HepG2 (cell line): ENCODE data around the gene ROMO1. TPM values are rescaled to one million over a fixed set of nuclear protein-coding genes. Genes with fewer than 3 reads are reported as not detected.

Experiments used
- BRD4 ChIP-seq: sonication (generic); formaldehyde crosslinking; IDR thresholded peaks from 2 replicates; pipeline ENCODE4 v1.4.0; 2020; ENCODE audit warnings: missing genetic modification reagents
- CBFB ChIP-seq: sonication (generic); formaldehyde crosslinking; IDR thresholded peaks from 2 replicates; pipeline ENCODE4 v1.4.0; 2020; ENCODE audit warnings: missing genetic modification reagents
- FOXK2 ChIP-seq: fragments of 450-650 bp; IDR thresholded peaks from 2 replicates; pipeline ENCODE4 v1.6.1; 2016
- ISL2 ChIP-seq: sonication (generic); formaldehyde crosslinking; IDR thresholded peaks from 2 replicates; pipeline ENCODE4 v1.5.0; 2020; ENCODE audit warnings: missing genetic modification reagents
- KDM4B ChIP-seq: sonication (generic); formaldehyde crosslinking; IDR thresholded peaks from 2 replicates; pipeline ENCODE4 v1.4.0; 2020; ENCODE audit warnings: missing genetic modification reagents
- PPARG ChIP-seq: conservative IDR thresholded peaks from 2 replicates; pipeline ENCODE4 v1.6.1; 2016; ENCODE audit warnings: missing biosample characterization, missing genetic modification reagents
- REPIN1 ChIP-seq: sonication (generic); formaldehyde crosslinking; IDR thresholded peaks from 2 replicates; pipeline ENCODE4 v1.8.0; 2022; ENCODE audit warnings: missing genetic modification reagents, low read depth, mild to moderate bottlenecking, borderline replicate concordance
- RFXAP ChIP-seq: sonication (generic); formaldehyde crosslinking; IDR thresholded peaks from 2 replicates; pipeline ENCODE4 v1.4.0; 2020; ENCODE audit warnings: missing genetic modification reagents, borderline replicate concordance
- SP5 ChIP-seq: IDR thresholded peaks from 2 replicates; pipeline ENCODE4 v1.6.1; 2016; ENCODE audit warnings: low read depth, borderline replicate concordance
- TAF1 ChIP-seq: sonication (generic); formaldehyde crosslinking; IDR thresholded peaks from 2 replicates; pipeline ENCODE4 v1.4.0; 2020; ENCODE audit warnings: missing genetic modification reagents
- TGIF2 ChIP-seq: IDR thresholded peaks from 2 replicates; pipeline ENCODE4 v1.6.1; 2016; ENCODE audit warnings: control low read depth, missing compliant biosample characterization
- ZNF253 ChIP-seq: sonication (generic); formaldehyde crosslinking; IDR thresholded peaks from 2 replicates; pipeline ENCODE4 v1.8.0; 2022; ENCODE audit warnings: mild to moderate bottlenecking, missing genetic modification reagents, borderline replicate concordance
- ZNF335 ChIP-seq: sonication (generic); formaldehyde crosslinking; IDR thresholded peaks from 2 replicates; pipeline ENCODE4 v1.4.0; 2020; ENCODE audit warnings: missing genetic modification reagents
- ZNF567 ChIP-seq: sonication (generic); formaldehyde crosslinking; IDR thresholded peaks from 2 replicates; pipeline ENCODE4 v1.8.1; 2023; ENCODE audit warnings: mild to moderate bottlenecking, missing genetic modification reagents, borderline replicate concordance
- ZZZ3 ChIP-seq: sonication (generic); formaldehyde crosslinking; IDR thresholded peaks from 2 replicates; pipeline ENCODE4 v1.4.0; 2020; ENCODE audit warnings: missing genetic modification reagents, mild to moderate bottlenecking, borderline replicate concordance
- polyA plus RNA-seq, 8 experiments: library from polyadenylated mRNA; depleted of rRNA in 3 of 8; stranded (reverse) in 7 of 8; unstranded in 1 of 8; fragments of >200 nt; fragmentation: Illumina TruSeq in 4 of 8; extraction: Trizol in 4 of 8; gene quantifications; 2 replicates each; pipeline versions ENCODE4 v1.2.1 to v1.2.3, GENCODE V29; 2011 to 2016; ENCODE audit warnings: low read depth in 4 of 8, missing spikeins in 1 of 8, mixed read lengths in 1 of 8; ENCODE audit not compliant: insufficient read depth in 1 of 8
- total RNA-seq, 5 experiments: library from RNA; depleted of rRNA; stranded (reverse); fragments of >200 nt; fragmentation: Illumina TruSeq; extraction: Trizol; gene quantifications; 2 replicates each; pipeline ENCODE4 v1.2.3, GENCODE V29; 2016; ENCODE audit warnings: low read depth in 1 of 5
- TF ChIP-seq, protein P1 (sequence below): sonication (generic); formaldehyde crosslinking; IDR thresholded peaks from 2 replicates; pipeline ENCODE4 v1.4.0; 2020; ENCODE audit warnings: missing genetic modification reagents
- TF ChIP-seq, protein P2 (sequence below): sonication (generic); formaldehyde crosslinking; IDR thresholded peaks from 2 replicates; pipeline ENCODE4 v1.5.0; 2020; ENCODE audit warnings: missing genetic modification reagents
- TF ChIP-seq, protein P3 (sequence below): conservative IDR thresholded peaks from 2 replicates; pipeline ENCODE4 v1.6.1; 2018; ENCODE audit warnings: missing genetic modification reagents
- TF ChIP-seq, protein P4 (sequence below): sonication (generic); formaldehyde crosslinking; IDR thresholded peaks from 2 replicates; pipeline ENCODE4 v1.9.0; 2021; ENCODE audit warnings: missing genetic modification reagents, mild to moderate bottlenecking, borderline replicate concordance
- TF ChIP-seq, protein P5 (sequence below): sonication (generic); formaldehyde crosslinking; IDR thresholded peaks from 2 replicates; pipeline ENCODE4 v1.4.0; 2020; ENCODE audit warnings: missing genetic modification reagents, borderline replicate concordance

The ROMO1 gene
- total and polyA plus RNA-seq, 2 of the 13 experiments (the other 11 are each of a cell fraction or from before 2014, with no cell fraction given) = 636 to 755 TPM

DNA sequence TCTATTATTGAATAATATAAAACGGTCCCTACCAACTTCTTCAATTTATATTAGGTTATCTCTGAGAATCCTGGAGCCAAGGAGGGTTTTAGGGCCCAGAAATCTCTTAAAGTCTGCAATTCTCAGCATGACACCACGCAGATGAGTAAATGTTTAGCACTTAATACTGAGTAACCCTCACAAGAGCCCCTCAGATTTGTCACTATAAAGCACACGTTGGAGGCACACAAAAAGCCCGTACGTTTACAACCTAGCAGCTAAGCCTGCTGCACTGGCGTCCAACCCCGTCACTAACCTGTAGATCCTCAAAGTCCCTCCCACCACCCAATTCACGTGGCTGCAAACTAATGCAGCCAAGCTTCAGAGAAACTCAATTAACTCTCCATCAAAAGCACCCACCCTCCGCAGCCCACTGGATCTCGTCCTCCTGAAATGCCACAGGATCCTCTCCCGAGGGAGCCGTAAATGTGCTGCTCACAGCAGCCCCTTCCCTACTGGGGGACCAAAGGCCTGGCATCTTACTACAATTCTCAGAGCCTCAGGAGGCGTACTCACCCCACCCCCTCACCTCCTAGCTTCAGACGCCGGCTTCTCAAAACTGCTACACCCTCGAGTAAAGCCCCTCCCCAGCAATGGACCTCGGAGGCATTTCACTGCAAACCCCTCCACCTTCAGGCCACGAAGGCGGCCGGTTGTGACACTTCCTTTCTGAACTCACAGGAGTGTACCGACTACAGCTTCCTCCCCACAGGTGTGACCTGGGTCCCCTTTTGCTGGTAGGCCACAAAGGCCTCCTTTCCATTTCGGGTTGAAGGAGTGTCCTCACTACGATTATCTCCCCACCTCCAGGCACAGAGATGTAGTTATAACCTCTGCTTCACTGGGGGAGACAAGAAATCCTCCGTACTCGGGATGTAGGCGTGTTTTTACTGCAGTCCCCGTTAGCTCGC, 35.4 kb upstream of the ROMO1 start (continued):
- no peak; the same call in 1 of the 2 replicates for TF ChIP-seq ZZZ3
- no peak for TF ChIP-seq TGIF2 (CRISPR knock-in tag)
- TF ChIP-seq, protein P1, sequence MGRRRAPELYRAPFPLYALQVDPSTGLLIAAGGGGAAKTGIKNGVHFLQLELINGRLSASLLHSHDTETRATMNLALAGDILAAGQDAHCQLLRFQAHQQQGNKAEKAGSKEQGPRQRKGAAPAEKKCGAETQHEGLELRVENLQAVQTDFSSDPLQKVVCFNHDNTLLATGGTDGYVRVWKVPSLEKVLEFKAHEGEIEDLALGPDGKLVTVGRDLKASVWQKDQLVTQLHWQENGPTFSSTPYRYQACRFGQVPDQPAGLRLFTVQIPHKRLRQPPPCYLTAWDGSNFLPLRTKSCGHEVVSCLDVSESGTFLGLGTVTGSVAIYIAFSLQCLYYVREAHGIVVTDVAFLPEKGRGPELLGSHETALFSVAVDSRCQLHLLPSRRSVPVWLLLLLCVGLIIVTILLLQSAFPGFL (CRISPR knock-in tag) = no peak
- TF ChIP-seq ZNF335 = no peak
- TF ChIP-seq CBFB (CRISPR knock-in tag) = no peak
- TF ChIP-seq, protein P2, sequence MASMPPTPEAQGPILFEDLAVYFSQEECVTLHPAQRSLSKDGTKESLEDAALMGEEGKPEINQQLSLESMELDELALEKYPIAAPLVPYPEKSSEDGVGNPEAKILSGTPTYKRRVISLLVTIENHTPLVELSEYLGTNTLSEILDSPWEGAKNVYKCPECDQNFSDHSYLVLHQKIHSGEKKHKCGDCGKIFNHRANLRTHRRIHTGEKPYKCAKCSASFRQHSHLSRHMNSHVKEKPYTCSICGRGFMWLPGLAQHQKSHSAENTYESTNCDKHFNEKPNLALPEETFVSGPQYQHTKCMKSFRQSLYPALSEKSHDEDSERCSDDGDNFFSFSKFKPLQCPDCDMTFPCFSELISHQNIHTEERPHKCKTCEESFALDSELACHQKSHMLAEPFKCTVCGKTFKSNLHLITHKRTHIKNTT (CRISPR knock-in tag) = no peak
- no peak for TF ChIP-seq RFXAP (CRISPR knock-in tag)
- TF ChIP-seq, protein P3, sequence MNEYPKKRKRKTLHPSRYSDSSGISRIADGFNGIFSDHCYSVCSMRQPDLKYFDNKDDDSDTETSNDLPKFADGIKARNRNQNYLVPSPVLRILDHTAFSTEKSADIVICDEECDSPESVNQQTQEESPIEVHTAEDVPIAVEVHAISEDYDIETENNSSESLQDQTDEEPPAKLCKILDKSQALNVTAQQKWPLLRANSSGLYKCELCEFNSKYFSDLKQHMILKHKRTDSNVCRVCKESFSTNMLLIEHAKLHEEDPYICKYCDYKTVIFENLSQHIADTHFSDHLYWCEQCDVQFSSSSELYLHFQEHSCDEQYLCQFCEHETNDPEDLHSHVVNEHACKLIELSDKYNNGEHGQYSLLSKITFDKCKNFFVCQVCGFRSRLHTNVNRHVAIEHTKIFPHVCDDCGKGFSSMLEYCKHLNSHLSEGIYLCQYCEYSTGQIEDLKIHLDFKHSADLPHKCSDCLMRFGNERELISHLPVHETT (CRISPR knock-in tag) = peak; percentile 14; the same call in 1 of the 2 replicates
- no peak for TF ChIP-seq ZNF567
- TF ChIP-seq, protein P4, sequence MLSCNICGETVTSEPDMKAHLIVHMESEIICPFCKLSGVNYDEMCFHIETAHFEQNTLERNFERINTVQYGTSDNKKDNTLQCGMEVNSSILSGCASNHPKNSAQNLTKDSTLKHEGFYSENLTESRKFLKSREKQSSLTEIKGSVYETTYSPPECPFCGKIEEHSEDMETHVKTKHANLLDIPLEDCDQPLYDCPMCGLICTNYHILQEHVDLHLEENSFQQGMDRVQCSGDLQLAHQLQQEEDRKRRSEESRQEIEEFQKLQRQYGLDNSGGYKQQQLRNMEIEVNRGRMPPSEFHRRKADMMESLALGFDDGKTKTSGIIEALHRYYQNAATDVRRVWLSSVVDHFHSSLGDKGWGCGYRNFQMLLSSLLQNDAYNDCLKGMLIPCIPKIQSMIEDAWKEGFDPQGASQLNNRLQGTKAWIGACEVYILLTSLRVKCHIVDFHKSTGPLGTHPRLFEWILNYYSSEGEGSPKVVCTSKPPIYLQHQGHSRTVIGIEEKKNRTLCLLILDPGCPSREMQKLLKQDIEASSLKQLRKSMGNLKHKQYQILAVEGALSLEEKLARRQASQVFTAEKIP (CRISPR knock-in tag) = no peak
- TF ChIP-seq ISL2 (CRISPR knock-in tag) = no peak
- TF ChIP-seq, protein P5, sequence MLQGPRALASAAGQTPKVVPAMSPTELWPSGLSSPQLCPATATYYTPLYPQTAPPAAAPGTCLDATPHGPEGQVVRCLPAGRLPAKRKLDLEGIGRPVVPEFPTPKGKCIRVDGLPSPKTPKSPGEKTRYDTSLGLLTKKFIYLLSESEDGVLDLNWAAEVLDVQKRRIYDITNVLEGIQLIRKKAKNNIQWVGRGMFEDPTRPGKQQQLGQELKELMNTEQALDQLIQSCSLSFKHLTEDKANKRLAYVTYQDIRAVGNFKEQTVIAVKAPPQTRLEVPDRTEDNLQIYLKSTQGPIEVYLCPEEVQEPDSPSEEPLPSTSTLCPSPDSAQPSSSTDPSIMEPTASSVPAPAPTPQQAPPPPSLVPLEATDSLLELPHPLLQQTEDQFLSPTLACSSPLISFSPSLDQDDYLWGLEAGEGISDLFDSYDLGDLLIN (CRISPR knock-in tag) = no peak; the same call in 1 of the 2 replicates
- TF ChIP-seq TAF1 (CRISPR knock-in tag) = no peak
- TF ChIP-seq REPIN1 (CRISPR knock-in tag) = no peak
- no peak for TF ChIP-seq PPARG (CRISPR knock-in tag)
- TF ChIP-seq KDM4B = no peak; the same call in 1 of the 2 replicates
- TF ChIP-seq BRD4 (CRISPR knock-in tag) = no peak
- TF ChIP-seq SP5 = no peak
- no peak for TF ChIP-seq FOXK2
- TF ChIP-seq ZNF253 (CRISPR knock-in tag) = no peak
